ENCODE results near the gene PSPC1.
"Not testable (repeated sequence)": the region's sequence is repeated elsewhere in the genome, so short reads cannot be mapped to it uniquely, and the experiment has no call there.

Gene PSPC1, protein sequence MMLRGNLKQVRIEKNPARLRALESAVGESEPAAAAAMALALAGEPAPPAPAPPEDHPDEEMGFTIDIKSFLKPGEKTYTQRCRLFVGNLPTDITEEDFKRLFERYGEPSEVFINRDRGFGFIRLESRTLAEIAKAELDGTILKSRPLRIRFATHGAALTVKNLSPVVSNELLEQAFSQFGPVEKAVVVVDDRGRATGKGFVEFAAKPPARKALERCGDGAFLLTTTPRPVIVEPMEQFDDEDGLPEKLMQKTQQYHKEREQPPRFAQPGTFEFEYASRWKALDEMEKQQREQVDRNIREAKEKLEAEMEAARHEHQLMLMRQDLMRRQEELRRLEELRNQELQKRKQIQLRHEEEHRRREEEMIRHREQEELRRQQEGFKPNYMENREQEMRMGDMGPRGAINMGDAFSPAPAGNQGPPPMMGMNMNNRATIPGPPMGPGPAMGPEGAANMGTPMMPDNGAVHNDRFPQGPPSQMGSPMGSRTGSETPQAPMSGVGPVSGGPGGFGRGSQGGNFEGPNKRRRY

DNA sequence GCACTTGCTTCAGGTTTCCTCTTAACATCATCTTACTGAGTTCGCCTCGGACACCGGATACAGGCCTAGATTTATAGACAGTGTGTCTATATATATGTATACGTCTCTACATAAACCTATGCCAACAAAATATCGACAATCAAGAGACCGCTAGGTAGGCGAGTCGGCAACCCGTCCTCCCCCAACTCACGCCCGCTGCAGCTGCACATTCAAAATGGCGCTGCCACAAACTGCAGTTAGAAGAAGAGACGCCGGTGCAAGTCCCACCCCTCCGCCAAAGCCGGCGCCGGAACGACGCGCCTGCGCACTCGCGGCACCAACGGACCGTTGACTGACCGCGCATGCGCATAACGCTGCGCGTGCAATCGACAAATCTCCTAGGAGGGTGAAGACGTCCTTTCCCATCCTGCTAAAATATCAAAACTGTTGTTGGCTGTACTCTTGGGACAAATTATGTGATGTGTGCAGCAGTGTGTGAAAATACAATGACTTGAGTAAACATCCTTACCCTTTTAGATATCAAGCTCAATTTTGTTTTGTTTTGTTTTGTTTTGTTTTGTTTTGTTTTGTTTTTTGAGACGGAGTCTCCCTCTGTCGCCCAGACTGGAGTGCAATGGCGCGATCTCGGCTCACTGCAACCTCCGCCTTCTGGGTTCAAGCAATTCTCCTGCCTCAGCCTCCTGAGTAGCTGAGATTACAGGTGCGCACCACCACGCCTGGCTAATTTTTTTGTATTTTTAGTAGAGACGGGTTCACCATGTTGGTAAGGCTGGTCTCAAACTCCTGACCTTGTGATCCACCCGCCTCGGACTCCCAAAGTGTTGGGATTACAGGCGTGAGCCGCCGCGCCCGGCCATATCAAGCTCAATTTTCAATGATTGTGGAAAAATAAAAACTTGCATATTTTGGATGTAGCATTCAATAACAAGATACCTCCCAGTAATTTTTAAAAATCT is at the start of gene PSPC1:
Gene PSPC1 (minus strand): TSS at position 219 of the 956 bp plus-strand sequence. CDS start 188 bp downstream, at position 31.
- DNase-seq, result peak; percentile 85 to 93 (median 88)

DNA sequence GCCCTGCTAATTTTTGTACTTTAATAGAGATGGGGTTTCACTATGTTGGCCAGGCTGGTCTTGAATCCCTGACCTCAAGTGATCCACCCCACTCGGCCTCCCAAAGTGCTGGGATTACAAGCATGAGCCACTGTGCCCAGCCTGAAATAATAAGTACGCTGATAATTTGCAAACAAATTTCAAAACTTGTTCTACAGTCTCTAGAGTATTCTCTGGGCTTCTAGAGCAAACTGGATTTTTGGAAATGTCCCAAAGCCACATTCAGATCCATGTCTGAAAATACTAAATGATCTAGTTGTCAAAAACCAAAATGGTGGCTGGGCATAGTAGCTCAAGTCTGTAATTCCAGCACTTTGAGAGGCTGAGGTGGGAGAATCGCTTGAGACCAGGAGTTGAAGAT is 39.9 kb upstream of the PSPC1 start:
- no peak for DNase-seq

DNA sequence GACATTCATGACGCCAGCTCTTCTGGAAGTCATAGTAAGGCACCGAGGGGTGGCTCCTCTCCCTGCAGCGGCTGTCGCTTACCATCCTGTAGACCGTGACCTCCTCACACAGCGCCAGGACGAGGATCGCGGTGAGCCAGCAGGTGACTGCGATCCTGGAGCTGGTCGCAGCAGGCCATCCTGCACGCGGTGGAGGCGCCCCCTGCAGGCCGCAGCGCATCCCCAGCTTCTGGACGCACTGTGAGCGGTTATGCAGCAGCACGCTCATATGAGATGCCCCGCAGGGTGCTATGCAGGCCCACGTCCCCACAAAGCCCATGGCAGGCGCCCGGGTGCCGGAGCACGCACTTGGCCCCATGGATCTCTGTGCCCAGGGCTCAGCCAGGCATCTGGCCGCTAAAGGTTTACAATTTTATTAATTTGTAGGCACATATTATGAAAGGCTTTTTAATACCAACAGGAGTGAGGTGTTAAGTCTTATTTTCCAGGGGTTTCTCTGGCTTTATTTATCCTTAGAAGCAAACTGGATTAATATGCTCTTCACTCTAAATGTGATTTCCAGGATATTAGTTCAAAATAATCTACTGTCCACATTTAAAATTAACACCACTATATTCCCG is 35.6 kb upstream of the PSPC1 start:
- DNase-seq, result peak in 1 of 4 experiments; percentile 23

DNA sequence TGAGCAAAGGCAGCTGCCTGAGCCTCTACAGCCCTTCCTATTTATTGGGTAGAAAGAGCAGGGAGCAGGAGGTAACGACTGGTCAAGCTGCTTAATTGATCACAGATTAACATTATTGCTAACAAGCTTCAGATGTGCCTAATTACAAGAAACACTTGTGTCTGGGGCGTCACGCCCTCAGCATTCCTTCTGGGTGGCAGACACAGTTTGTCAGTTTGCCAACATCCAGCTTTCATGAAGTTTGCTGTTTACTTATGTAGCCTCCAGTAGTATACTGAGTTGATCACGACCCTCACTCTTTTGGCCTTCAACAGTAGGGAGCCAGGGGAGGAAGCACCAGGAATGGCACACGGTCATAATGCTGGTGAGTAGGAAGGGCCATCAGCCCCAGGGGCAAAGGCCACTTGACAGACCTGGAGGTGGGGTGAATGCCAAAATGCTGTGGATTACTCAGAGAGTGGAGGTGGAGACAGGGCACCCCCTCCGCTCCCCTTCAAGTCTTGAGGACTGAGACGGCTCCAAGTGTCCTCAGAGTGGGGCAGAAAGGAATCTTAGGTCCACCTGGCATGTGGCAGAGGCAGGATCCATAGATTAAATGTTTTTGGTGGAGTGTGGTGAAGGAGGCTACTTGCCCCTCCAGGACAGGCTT is 34.9 kb upstream of the PSPC1 start:
- DNase-seq, result no peak

DNA sequence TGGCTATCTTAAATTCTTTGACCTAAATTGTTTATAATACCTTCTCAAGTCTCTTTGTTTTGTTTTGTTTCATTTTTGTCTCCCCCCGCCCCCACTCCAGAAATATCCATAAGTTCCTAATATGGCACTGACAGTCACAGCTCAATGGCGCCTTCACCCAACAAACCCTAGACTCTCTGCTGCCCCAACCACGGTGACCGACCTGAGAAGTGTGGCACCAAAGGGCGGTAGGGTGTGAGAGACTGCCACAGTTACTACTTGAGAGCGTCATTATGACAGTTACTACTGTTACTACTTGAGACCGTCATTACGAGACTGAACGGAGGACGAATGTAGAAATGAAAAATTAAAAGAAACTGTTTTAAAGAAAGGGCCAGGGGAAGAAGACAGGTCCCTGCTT is 34.4 kb upstream of the PSPC1 start:
- DNase-seq, result no peak

DNA sequence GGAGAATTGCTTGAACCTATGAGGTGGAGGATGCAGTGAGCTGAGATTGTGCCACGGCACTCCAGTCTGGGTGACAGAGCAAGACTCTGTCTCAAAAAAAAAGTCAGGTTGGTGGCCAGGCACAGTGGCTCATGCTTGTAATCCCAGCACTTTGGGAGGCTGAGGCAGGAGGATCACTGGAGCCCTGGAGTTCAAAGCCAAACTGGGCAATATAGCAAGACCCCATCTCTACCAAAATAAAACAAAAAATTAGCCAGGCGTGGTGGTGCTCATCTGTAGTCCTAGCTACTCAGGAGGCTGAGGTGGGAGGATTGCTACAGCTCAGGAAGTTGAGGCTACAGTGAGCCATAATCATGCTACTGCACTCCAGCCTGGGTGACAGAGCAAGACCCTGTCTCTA is 33.1 kb upstream of the PSPC1 start:
- DNase-seq, result not testable (repeated sequence)

DNA sequence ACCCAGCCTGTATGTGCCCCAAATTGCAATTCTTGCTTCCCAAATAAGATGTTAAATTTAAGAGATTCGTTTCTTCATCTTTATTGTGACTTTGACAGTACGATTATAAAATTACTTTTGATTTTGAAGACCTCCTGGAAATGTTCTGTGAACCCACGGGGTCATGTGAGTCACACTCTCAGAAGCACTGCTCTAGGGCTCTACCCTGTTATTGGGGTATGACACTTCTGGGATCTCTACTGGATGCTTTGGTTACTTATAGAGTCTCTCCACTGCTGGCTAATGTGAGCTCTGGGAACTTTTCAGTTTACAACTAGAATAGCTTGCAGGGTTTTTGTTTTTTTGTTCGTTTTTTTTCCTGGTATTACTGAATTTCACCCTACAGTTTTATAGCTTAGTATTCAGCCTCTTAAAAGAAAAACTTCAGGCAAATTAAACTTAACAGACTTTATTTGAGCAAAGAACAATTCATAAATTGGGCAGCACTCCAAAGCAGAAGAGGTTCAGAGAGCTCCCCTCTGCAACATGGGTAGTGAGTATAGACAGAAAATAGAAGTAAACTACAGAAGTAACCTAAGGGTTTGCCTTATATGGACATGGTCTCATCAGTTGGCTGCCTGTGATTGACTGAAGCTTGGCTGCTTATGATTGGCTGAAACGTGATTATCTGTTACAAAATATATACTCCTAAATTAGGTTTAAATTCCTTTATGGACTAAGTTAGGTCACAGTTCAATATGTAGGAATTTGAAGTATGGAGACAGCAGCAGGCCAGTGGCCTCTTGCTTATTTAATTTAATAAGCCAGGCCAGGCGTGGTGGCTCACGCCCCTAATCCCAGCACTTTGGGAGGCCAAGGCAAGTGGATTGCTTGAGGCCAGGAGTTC is 28.5 kb upstream of the PSPC1 start:
- no peak for DNase-seq

DNA sequence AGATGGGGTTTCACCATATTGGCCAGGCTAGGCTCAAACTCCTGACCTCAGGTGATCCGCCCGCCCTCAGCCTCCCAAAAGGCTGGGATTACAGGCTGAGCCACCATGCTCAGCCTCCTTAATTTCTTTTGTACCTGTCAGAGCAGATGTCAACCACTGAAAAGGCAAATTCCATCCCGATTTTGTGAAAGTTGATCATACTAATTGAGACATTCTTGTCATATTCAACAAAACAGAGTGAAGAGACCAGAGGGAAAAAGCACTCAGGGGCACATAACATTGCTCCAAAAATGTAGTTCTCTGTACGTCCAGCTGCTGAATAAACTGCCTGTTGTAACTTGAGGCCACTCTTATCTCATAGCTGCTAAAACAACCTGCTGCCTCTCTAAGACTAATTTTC is 27.4 kb upstream of the PSPC1 start:
- DNase-seq, result no peak

DNA sequence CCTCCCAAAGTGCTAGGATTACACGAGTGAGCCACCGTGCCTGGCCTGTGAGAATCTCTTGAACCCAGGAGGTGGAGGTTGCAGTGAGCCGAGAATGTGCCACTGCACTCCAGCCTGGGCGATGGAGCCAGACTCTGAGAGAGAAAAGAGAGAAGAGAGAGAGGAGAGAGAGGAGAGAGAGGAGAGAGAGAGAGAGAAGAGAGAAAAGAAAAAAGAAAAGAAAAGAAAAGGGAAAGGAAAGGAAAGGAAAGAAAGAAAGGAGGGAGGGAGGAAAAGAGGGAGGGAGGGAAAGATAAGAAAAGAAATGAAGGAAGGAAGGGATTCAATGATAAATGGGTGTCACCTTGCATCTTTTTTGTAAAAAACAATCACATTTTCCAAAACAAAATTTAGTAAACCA is 23.0 kb upstream of the PSPC1 start:
- DNase-seq, result no peak

DNA sequence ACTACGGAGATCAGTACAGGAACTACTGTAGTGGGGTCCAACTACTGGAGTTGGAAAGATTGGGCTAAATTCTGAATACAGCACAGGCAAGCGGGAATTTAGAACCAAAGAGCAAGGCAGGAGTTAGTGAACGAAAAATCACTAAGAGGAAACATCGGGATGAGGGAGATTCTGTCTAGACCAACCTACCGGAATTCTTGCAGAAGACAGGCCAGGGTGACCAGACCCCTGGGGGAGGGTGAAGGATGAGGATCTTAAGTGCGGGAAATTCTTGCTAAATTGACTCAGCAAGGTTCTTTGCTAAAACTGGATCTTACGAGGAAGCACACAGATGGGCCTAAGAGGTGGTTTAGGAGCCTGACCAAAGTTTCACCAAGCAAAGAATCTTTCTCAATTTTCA is 13.2 kb upstream of the PSPC1 start:
- no peak for DNase-seq

DNA sequence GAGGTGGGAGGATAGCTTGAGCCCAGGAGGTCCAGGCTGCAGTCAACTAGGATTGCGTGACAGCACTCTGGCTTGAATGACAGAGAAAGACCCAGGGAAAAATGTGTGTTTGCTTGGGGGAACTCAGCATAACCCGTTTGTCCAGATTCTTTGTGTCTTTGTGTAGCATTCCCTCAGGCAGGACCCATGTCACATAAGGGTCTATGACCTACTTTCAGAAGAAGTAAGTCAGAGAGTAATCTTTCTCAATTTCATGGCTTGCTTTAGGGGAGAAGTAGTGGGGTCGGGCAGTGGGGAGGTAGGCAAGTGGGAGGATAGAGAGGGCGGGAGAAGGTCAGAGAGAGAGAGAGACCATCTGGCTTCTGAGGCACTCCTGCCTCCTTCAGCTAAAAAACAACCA is 11.9 kb upstream of the PSPC1 start:
- no peak for DNase-seq

DNA sequence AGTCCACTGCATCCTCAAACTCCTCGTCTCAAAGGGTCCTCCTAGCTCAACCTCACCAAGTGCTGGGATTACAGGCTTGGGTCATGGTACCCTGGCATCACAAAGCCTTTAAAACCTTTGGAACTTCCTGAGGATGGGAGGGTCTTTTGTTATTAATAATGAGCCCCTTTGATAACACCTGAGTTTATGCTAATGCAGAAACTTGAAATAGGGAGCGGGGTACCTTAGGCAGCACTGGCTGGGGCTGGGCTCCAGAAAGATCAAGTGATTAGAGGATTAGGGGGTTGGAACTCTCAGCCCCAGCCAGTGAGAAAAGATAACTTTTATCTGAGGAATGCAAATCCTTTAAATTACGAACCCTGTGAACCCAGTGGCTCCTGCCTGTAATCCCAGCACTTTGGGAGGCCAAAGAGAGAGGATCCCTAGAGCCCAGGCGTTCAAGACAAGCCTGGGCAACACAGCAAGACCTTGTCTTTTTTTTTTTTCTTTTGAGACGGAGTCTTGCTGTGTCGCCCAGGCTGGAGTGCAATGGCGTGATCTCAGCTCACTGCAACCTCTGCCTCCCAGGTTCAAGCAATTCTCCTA is 9.3 kb upstream of the PSPC1 start:
- no peak for DNase-seq

DNA sequence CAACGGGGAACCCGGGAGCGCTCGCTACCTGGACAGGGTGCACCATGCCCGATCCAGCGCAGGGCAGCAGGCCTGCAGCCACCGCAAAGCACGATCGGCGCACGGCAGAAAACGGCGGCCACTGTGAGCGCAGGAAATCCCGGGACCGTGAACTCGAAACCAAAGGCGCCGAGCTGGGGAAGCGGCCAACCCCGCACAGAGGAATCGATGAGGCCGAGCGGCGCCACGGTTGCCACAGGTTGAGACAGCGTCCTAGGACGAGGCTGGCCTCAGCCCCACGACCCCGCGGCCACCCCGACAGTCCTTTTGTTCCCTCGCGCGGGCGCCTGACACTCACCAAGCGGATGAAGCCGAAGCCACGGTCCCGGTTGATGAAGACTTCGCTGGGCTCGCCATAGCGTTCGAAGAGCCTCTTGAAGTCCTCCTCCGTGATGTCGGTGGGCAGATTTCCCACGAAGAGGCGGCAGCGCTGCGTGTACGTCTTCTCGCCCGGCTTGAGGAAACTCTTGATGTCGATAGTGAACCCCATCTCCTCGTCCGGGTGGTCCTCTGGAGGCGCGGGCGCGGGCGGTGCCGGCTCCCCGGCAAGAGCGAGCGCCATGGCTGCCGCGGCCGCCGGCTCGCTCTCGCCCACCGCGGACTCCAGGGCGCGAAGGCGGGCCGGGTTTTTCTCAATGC is 557 bp downstream of the PSPC1 start:
- peak; percentile 18 to 52 (median 31) for DNase-seq

DNA sequence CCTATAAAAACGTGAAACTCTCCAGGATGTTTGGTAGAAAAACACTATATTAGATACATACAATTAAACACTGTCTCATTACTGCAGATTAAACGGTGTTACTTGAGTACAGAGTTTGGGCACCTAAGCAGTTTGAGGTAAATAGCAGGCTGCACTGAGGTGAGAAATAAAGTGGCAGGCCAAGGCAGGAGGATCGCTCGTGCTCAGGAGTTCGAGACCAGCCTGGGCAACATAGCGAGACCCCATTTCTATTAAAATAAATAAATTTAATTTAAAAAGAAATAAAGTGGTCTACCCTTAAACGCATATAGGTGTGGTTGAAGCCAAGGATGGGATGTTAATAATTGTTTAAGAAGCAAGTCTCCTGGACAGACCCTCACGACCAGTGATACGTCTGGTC is 1.2 kb downstream of the PSPC1 start:
- DNase-seq, result no peak

DNA sequence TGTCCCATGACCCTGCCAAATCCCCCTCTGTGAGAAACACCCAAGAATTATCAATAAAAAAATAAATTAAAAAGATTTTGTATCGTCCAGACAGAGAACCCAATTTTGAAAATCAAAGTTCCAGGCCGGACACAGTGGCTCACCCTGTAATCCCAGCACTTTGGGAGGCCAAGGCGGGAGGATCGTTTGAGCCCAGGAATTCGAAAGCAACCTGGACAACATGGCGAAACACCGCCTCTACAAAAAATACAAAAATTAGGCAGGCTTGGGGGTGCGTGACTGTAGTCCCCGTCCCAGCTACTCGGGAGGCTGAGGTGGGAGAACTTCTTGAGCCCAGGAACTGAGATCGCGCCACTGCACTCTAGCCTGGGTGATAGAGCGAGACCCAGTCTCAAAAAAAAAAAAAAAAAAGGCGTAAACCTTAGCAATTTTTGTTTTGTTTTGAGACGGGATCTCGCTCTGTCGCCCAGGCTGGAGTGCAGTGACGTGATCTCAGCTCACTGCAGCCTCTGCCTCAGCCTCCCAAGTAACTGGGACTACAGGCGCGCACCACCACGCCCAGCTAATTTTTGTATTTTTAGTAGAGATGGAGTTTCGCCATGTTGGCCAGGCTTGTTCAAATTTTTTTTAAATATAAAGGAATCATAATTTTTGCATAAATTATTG is 1.9 kb downstream of the PSPC1 start:
- not testable (repeated sequence) for DNase-seq

DNA sequence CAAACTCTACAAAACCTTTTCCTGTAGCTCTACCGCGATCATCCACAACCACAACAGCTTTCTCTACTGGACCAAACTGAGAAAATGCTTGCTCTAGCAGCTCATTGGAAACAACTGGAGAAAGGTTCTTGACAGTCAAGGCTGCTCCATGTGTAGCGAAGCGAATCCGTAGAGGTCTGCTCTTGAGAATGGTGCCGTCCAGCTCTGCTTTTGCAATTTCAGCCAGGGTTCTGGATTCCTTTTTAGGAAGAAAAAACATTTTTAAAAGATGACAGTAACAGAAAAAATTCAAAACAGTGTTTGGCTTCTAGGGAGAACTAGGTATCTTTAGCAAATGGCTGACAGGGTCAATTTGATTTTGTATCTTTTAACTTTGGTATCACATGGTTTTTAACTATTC is 10.4 kb downstream of the PSPC1 start:
- no peak for DNase-seq

DNA sequence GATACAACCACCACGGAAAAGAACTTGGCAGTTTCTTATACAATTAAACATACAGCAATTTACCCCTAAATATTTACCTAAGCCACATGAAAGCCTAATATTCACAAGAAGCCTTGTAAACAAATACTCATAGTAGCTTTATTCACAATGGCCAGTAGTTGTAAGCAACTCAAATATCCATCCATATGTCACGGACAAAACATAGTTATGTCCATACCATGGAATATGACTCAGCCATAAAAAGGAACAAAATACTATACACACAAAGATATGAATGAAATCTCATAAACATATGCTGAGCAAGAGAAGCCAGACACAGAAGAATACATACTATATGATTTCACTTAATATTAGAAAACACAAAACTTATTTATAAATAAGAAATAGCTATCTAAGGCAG is 12.9 kb downstream of the PSPC1 start:
- DNase-seq, result no peak

DNA sequence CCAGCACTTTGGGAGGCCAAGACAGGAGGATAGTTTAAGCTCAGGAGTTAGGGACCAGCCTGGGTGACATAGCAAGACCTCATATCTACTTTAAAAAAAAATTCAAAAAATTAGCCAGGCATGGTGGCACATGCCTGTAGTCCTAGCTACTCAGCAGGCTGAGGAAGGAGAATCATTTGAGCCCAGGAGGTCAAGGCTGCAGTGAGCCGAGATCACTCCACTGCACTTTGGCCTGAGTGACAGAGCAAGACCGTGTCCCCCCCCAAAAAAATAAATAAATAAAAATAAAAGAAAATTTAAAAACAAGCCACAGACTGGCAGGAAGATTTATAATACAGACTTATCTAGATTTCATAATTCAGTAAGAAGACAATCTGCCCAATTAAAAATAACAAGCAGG is 14.8 kb downstream of the PSPC1 start:
- no peak for DNase-seq

DNA sequence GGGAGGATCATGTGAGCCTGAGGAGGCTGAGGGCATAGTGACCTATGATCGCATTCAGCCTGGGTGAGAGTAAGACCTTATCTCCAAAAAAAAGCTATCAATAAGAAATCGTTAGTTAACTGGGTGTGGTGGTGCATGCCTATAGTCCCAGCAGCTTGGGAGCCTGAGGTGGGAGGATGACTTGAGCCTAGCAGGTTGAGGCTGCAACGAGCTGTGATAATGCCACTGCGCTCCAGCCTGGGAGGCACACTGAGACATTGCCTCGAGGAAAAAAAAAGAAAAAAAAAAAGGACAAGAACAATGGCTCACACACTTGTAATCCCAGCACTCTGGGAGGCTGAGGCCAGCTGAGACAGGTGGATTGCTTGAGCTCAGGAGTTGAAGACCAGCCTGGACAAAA is 16.2 kb downstream of the PSPC1 start:
- DNase-seq, result no peak

DNA sequence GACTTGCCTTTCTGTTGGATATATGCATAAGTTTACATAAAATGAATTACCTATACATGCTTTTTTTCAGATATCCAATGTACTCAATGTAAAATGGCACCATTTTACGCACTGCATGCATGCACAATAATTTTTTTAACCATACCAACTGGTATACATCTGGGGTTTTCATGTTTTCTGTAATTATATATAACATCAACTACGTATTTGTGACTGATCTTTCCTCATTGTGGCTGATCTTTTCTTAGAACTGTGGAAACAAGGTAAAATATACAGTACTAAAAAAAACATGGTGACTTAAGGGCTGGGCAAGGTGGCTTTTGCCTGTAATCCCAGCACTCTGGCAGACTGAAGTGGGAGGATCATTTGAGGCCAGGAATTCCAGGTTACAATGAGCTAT is 18.5 kb downstream of the PSPC1 start:
- DNase-seq, result no peak

Data from activated CD4-positive, CD25-positive, alpha-beta regulatory T cell (primary cell).